ENCODE results near the gene OR6V1. TPM values are rescaled to one million over a fixed set of nuclear protein-coding genes. Genes with fewer than 3 reads are reported as not detected.

OR6V1 gene
- not detected for total RNA-seq
- not detected for polyA plus RNA-seq (2013, experiment 1 of 2)
- not detected for polyA plus RNA-seq (2013, experiment 2 of 2)
- long read RNA-seq, experiment 1, result 0 reads
- long read RNA-seq, experiment 2, result 0 reads
- long read RNA-seq, experiment 3, result 0 reads
- long read RNA-seq, experiment 4, result 0 reads

- Mint-ChIP-seq H3K36me3 (ENCODE audit: low read depth) (no peaks in the 10 kb centered on the region), H3K27me3 (ENCODE audit: insufficient read depth) (peaks cover 44% of the 10 kb centered on the region), H3K27ac (no peak within 1 kb of the TSS), H3K4me1 (peaks cover 7% of the 10 kb centered on the region), H3K4me3 (no peak within 1 kb of the TSS), H3K9me3 (no peaks in the 10 kb centered on the region)
- TF ChIP-seq CTCF (conservative IDR thresholded peaks at IDR 0.05), result no peak
- Histone ChIP-seq H3K27me3 (ENCODE audit: control insufficient read depth, insufficient read depth, low read length, poor library complexity, severe bottlenecking) (peaks cover 16% of the 10 kb centered on the region), H3K9ac (ENCODE audit: extremely low read depth, low read length, poor library complexity, severe bottlenecking) (no peak within 1 kb of the TSS), H3K9me3 (ENCODE audit: control insufficient read depth, low read length) (no peaks in the 10 kb centered on the region), H3K36me3 (ENCODE audit: control insufficient read depth, insufficient read depth, low read length) (no peaks in the 10 kb centered on the region), H3K4me1 (ENCODE audit: control insufficient read depth, insufficient read depth, low read length) (no peaks in the 10 kb centered on the region), H3K4me3 (ENCODE audit: low read length) (no peak within 1 kb of the TSS), H3K27ac (ENCODE audit: low read depth, low read length) (no peak within 1 kb of the TSS)
- DNase-seq, result no peak
- WGBS, 2 experiments (ENCODE audit: insufficient coverage in 1 of 2, insufficient read length in 1 of 2), result 92% methylated on average over 4 of the region's 4 CpGs
Measured at GRCh38 chr7:143052041-143052440, at the start of gene OR6V1. OR6V1 (plus strand) TSS chr7:143052341; CDS start chr7:143052341, 0 bp downstream.

GRCh38 chr7:143002898-143003297, 49.2 kb upstream of the OR6V1 start:
- H3K27me3 Mint-ChIP-seq (ENCODE audit: insufficient read depth), result peaks cover 10% of the 10 kb centered on the region
- Histone ChIP-seq H3K27me3 (ENCODE audit: control insufficient read depth, insufficient read depth, low read length, poor library complexity, severe bottlenecking) (peaks cover 8% of the 10 kb centered on the region), H3K4me1 (ENCODE audit: control insufficient read depth, insufficient read depth, low read length) (no peaks in the 10 kb centered on the region), H3K9me3 (ENCODE audit: control insufficient read depth, low read length) (no peaks in the 10 kb centered on the region), H3K36me3 (ENCODE audit: control insufficient read depth, insufficient read depth, low read length) (no peaks in the 10 kb centered on the region), H3K9ac (ENCODE audit: extremely low read depth, low read length, poor library complexity, severe bottlenecking) (no peak overlapping the region), H3K27ac (ENCODE audit: low read depth, low read length) (no peak overlapping the region), H3K4me3 (ENCODE audit: low read length) (no peak overlapping the region)
- 95 to 96% methylated on average over 5 of the region's 5 CpGs for WGBS, 2 experiments (ENCODE audit: insufficient coverage in 1 of 2, insufficient read length in 1 of 2)
- H3K27ac Mint-ChIP-seq, result no peak overlapping the region
- no peaks in the 10 kb centered on the region for H3K9me3 Mint-ChIP-seq
- no peaks in the 10 kb centered on the region for H3K36me3 Mint-ChIP-seq (ENCODE audit: low read depth)
- H3K4me3 Mint-ChIP-seq, result no peak overlapping the region
- no peak for DNase-seq
- peaks cover 5% of the 10 kb centered on the region for H3K4me1 Mint-ChIP-seq
- no peak for TF ChIP-seq CTCF (conservative IDR thresholded peaks at IDR 0.05)

- no peaks in the 10 kb centered on the region for H3K4me1 ChIP-seq (ENCODE audit: control insufficient read depth, insufficient read depth, low read length)
- Mint-ChIP-seq H3K27ac (no peak overlapping the region), H3K4me3 (no peak overlapping the region), H3K36me3 (ENCODE audit: low read depth) (no peaks in the 10 kb centered on the region), H3K27me3 (ENCODE audit: insufficient read depth) (peaks cover 10% of the 10 kb centered on the region), H3K4me1 (peaks cover 5% of the 10 kb centered on the region), H3K9me3 (no peaks in the 10 kb centered on the region)
- no peak for DNase-seq
- H3K9me3 ChIP-seq (ENCODE audit: control insufficient read depth, low read length), result no peaks in the 10 kb centered on the region
- 36 to 60% methylated on average over 1 to 6 of the region's 6 CpGs for WGBS, 2 experiments (ENCODE audit: insufficient coverage in 1 of 2, insufficient read length in 1 of 2)
- no peak overlapping the region for H3K4me3 ChIP-seq (ENCODE audit: low read length)
- H3K9ac ChIP-seq (ENCODE audit: extremely low read depth, low read length, poor library complexity, severe bottlenecking), result no peak overlapping the region
- H3K36me3 ChIP-seq (ENCODE audit: control insufficient read depth, insufficient read depth, low read length), result no peaks in the 10 kb centered on the region
- peak; percentile 87 for TF ChIP-seq CTCF (conservative IDR thresholded peaks at IDR 0.05)
- peaks cover 8% of the 10 kb centered on the region for H3K27me3 ChIP-seq (ENCODE audit: control insufficient read depth, insufficient read depth, low read length, poor library complexity, severe bottlenecking)
- no peak overlapping the region for H3K27ac ChIP-seq (ENCODE audit: low read depth, low read length)
Measured at GRCh38 chr7:143003393-143004051, 48.6 kb upstream of the OR6V1 start.
